Prostate gland (tissue), 2 donors: ENCODE data around the gene PSMG1.

Source experiments
- CTCF ChIP-seq, 4 experiments: fragments of 200-600 bp in 2 of 4; fragments of 450-650 bp in 2 of 4; sonication (generic) in 2 of 4; IDR thresholded peaks; 1 replicate in 3 of 4; 2 replicates in 1 of 4; pipeline ENCODE4 v1.5.1; 2016 to 2019; ENCODE audit warnings: antibody characterized with exemption in 4 of 4, mild to moderate bottlenecking in 2 of 4, moderate library complexity in 2 of 4
- POLR2A ChIP-seq: fragments of 450-650 bp; IDR thresholded peaks from one replicate; pipeline ENCODE4 v1.6.1; 2016; ENCODE audit warnings: antibody characterized with exemption, mild to moderate bottlenecking

DNA sequence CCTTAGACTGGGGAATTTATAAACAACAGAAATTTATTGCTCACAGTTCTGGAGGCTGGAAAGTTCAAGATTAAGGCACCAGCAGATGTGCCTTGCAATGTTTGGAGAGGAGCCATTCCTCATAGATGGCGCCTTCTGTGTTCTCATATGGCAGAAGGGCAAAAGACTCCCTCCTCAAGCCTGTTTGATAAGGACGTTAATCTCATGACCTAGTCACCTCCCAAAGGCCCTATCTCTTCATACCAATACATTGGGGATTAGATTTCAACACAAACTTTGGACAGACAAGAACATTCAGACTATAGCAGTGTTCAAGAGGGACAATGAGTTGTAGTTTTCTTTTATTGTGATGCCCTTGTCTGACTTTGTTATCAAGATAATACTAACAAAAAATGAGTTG lies 34.3 kb downstream of the PSMG1 start:
- TF ChIP-seq POLR2A (no peak), CTCF (IDR thresholded peaks at IDR 0.05) (no peak)
